ENCODE results near the gene SLC24A4.

Gene SLC24A4

DNA sequence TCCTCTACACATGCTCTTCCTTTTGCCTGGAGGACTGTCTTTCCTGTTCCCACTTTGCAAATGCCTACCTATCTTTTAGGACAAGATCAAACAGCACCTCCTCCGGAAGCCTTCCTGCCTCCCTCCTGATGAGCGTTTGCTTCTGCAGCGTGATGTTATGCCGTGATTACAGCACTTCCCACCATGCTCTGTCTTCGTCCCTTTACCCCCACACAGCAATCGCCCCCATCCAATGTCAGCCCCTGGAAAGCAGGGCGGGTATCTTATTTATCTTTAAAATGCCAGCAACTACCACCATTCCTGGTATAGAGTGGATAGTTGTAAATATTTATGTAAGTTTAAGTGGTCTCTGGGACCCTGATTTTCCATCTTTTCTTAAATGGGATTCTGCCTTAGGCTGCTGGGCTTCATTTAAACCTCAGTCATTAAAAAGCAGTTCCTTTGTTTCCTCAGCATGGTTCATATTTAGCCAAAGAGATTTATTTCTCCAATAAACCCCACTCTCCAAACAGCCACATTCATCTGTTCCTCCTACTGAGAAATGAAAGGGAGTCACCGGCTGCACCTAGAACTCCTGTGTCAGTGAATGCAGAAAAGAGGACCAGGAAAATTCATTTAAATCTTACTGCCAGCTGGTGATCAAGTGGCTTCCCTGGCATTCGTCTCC lies 33.8 kb upstream of the SLC24A4 start:
- no peaks in the 10 kb centered on the region for H3K27me3 ChIP-seq (ENCODE audit: insufficient read depth, low read length, poor library complexity, severe bottlenecking)
- TF ChIP-seq CTCF (conservative IDR thresholded peaks at IDR 0.05; ENCODE audit: low read length): no peak
- TF ChIP-seq EZH2phosphoT487 (IDR thresholded peaks at IDR 0.05; ENCODE audit: borderline replicate concordance): no peak
- H3F3A ChIP-seq (ENCODE audit: low read depth): no peaks in the 10 kb centered on the region
- H3K79me2 ChIP-seq (ENCODE audit: insufficient read depth, low read length): no peaks in the 10 kb centered on the region
- no peaks in the 10 kb centered on the region for H3K36me3 ChIP-seq (ENCODE audit: insufficient read depth, low read length)
- no peaks in the 10 kb centered on the region for H3K9me3 ChIP-seq (ENCODE audit: insufficient read depth, low read depth, low read length)
- H3K4me3 ChIP-seq (ENCODE audit: low read length, poor library complexity, severe bottlenecking): no peak overlapping the region
- H4K20me1 ChIP-seq (ENCODE audit: insufficient read depth, low read length, poor library complexity, severe bottlenecking): no peaks in the 10 kb centered on the region
- H2AFZ ChIP-seq (ENCODE audit: low read length): no peak overlapping the region
- H3K9me2 ChIP-seq (replicated peaks; ENCODE audit: low read depth, low read length): no peaks in the 10 kb centered on the region
- no peak overlapping the region for H3K4me2 ChIP-seq (ENCODE audit: low read depth, low read length, poor library complexity, severe bottlenecking)
- no peak overlapping the region for H3K9ac ChIP-seq (ENCODE audit: low read depth, low read length, poor library complexity, severe bottlenecking)
- no peaks in the 10 kb centered on the region for H3K4me1 ChIP-seq (ENCODE audit: insufficient read depth, low read length, poor library complexity, severe bottlenecking)

- no peaks in the 10 kb centered on the region for H3K9me3 ChIP-seq (ENCODE audit: insufficient read depth, low read depth, low read length)
- H3K4me3 ChIP-seq (ENCODE audit: low read length, poor library complexity, severe bottlenecking): no peak overlapping the region
- H3K9ac ChIP-seq (ENCODE audit: low read depth, low read length, poor library complexity, severe bottlenecking): no peak overlapping the region
- H3K79me2 ChIP-seq (ENCODE audit: insufficient read depth, low read length): no peaks in the 10 kb centered on the region
- TF ChIP-seq CTCF (conservative IDR thresholded peaks at IDR 0.05; ENCODE audit: low read length) (no peak), EZH2phosphoT487 (IDR thresholded peaks at IDR 0.05; ENCODE audit: borderline replicate concordance) (no peak)
- H3K27me3 ChIP-seq (ENCODE audit: insufficient read depth, low read length, poor library complexity, severe bottlenecking): no peaks in the 10 kb centered on the region
- no peak overlapping the region for H3K4me2 ChIP-seq (ENCODE audit: low read depth, low read length, poor library complexity, severe bottlenecking)
- H2AFZ ChIP-seq (ENCODE audit: low read length): no peak overlapping the region
- no peaks in the 10 kb centered on the region for H3K4me1 ChIP-seq (ENCODE audit: insufficient read depth, low read length, poor library complexity, severe bottlenecking)
- no peaks in the 10 kb centered on the region for H3F3A ChIP-seq (ENCODE audit: low read depth)
- H4K20me1 ChIP-seq (ENCODE audit: insufficient read depth, low read length, poor library complexity, severe bottlenecking): no peaks in the 10 kb centered on the region
- H3K36me3 ChIP-seq (ENCODE audit: insufficient read depth, low read length): no peaks in the 10 kb centered on the region
- H3K9me2 ChIP-seq (replicated peaks; ENCODE audit: low read depth, low read length): no peaks in the 10 kb centered on the region
These were observed 30.3 kb upstream of the SLC24A4 start for GRCh38 chr14:92292673-92293072.

DNA sequence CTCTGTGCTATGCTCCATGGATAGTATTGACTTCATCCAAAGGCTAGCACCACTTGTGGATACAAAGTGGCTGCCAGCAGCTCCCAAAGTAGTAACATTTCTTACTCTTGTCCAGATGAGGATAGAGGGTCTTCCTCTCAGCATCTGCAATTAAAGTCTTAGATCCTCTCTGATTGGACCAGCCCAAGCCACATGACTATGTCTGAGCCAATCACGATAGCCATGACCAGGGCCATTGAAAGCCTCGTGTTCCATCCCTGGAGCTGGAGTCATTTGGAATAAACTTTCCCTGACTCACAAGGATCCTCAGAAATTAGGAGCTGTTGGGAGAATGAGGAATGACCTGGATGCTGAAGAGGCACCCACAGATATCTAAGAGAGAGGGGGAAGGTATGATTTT lies 28.5 kb upstream of the SLC24A4 start:
- H3K4me3 ChIP-seq (ENCODE audit: low read length, poor library complexity, severe bottlenecking): no peak overlapping the region
- no peaks in the 10 kb centered on the region for H3K79me2 ChIP-seq (ENCODE audit: insufficient read depth, low read length)
- H2AFZ ChIP-seq (ENCODE audit: low read length): no peak overlapping the region
- no peak overlapping the region for H3K9ac ChIP-seq (ENCODE audit: low read depth, low read length, poor library complexity, severe bottlenecking)
- H3K4me1 ChIP-seq (ENCODE audit: insufficient read depth, low read length, poor library complexity, severe bottlenecking): no peaks in the 10 kb centered on the region
- no peaks in the 10 kb centered on the region for H3K27me3 ChIP-seq (ENCODE audit: insufficient read depth, low read length, poor library complexity, severe bottlenecking)
- H3K36me3 ChIP-seq (ENCODE audit: insufficient read depth, low read length): no peaks in the 10 kb centered on the region
- H3F3A ChIP-seq (ENCODE audit: low read depth): no peaks in the 10 kb centered on the region
- H3K4me2 ChIP-seq (ENCODE audit: low read depth, low read length, poor library complexity, severe bottlenecking): no peak overlapping the region
- H4K20me1 ChIP-seq (ENCODE audit: insufficient read depth, low read length, poor library complexity, severe bottlenecking): no peaks in the 10 kb centered on the region
- TF ChIP-seq EZH2phosphoT487 (IDR thresholded peaks at IDR 0.05; ENCODE audit: borderline replicate concordance) (no peak), CTCF (conservative IDR thresholded peaks at IDR 0.05; ENCODE audit: low read length) (no peak)
- no peaks in the 10 kb centered on the region for H3K9me3 ChIP-seq (ENCODE audit: insufficient read depth, low read depth, low read length)
- no peaks in the 10 kb centered on the region for H3K9me2 ChIP-seq (replicated peaks; ENCODE audit: low read depth, low read length)
